WTC11 (cell line): ENCODE measurements around the gene KLF11.

ENCODE experiments used
- CTCF ChIP-seq: fragments of 200-600 bp; IDR thresholded peaks from 2 replicates; pipeline ENCODE4 v1.8.0; 2022; ENCODE audit warnings: antibody characterized with exemption
- NFE2L1 ChIP-seq: sonication (generic); formaldehyde crosslinking; IDR thresholded peaks from 2 replicates; pipeline ENCODE4 v1.8.1; 2023; ENCODE audit warnings: missing genetic modification reagents

- no peak for TF ChIP-seq CTCF
- no peak for TF ChIP-seq NFE2L1
Measured at GRCh38 chr2:10028988-10029874, 14.1 kb upstream of the KLF11 start.
